HG03103 (cell line): ENCODE data around the gene PKN1.
A peak's percentile ranks its signal among the peaks of the same experiment; 100 is the strongest.

ENCODE experiments used
- ATAC-seq: cut with Tn5 transposase; IDR thresholded peaks from one replicate; pipeline ENCODE4 v1.9.1; 2021; ENCODE audit warnings: low read depth; ENCODE audit not compliant: unreplicated experiment

PKN1 gene

DNA sequence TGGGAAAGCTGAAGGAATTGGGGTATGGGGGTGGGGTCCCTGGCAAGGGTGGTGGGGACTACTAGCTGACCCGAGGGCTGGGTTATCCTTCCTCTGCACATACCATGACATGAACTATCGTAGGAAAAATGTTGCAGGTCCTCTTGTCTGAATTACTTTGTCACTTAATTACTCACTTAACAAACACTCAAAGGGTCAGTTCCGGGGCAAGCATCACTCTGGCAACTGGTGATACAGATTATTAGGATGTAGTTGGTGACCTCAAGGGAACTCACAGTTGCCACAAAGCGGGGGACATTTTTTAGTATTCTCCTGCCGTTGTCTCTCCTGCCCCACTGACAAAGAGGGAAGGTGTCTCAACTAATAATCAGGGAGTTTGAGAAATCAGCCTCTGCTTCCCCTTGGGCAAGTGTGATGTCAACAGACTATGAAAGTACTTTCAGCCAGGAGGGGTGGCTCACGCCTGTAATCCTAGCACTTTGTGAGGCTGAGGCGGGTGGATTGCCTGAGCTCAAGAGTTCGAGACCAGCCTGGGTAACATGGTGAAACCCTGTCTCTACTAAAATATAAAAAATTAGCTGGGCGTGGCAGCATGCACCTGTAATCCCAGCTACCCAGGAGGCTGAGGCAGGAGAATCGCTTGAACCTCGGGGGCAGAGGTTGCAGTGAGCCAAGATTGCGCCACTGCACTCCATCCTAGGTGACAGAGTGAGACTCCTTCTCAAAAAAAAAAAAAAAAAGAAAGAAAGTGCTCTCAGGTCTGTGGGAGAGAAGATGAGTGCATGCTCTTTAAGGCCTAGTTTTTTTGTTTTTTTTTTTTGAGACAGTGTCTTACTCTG is 74.8 kb downstream of the PKN1 start:
- no peak for ATAC-seq

DNA sequence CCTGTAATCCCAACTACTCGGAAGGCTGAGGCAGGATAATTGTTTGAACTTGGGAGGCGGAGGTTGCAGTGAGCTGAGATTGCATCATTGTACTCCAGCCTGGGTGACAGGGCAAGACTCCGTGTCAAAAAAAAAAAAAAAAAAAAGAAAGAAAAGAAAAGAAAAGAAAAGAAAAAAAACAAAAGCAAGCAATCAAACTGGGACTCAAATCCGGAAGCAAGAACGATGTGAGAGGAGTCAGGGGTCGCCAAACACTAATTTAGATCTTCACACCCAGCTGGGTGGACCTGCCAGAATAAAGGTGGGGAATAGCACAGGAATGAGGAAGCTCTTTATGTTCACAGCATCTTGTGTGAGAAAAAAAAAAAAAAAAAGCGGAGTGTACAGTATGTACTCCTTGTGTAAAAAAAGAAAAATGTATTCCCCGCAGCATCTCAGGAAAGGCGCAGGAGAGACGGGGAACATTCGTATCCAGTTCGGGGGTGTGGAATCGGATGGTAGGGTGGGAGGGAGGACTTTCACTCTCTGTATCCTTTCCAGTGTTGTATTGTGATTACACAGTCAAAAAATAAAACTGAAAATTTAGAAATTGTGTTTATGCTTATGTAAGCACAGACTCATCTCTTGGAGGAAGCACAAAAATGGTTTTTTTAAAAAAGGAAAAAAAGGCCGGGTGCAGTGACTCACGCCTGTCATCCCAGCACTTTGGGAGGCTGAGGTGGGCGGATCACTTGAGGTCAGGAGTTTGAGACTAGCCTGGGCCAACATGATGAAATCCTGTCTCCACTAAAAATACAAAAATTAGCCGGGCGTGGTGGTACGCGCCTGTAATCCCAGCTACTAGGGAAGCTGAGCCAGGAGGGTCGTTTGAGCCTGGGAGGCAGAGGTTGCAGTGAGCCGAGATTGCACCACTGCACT is 77.5 kb downstream of the PKN1 start:
- ATAC-seq: no peak

DNA sequence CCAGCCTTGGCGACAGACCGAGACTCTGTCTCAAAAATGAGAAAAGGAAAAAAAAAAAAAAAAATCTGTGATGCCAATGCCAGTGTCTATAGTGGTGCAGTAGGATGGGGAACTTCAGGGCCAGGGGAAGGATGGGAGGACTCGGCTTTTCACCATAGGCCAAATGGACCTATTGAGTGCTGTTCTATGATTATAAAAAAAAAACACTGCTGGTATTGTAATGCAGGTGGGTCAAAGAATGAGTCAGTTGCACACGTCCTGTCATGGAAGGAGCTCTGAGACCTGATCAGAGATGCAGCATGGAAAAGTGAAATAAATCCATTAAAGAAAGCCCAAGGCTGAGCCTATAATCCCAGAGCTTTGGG is 78.1 kb downstream of the PKN1 start:
- no peak for ATAC-seq

DNA sequence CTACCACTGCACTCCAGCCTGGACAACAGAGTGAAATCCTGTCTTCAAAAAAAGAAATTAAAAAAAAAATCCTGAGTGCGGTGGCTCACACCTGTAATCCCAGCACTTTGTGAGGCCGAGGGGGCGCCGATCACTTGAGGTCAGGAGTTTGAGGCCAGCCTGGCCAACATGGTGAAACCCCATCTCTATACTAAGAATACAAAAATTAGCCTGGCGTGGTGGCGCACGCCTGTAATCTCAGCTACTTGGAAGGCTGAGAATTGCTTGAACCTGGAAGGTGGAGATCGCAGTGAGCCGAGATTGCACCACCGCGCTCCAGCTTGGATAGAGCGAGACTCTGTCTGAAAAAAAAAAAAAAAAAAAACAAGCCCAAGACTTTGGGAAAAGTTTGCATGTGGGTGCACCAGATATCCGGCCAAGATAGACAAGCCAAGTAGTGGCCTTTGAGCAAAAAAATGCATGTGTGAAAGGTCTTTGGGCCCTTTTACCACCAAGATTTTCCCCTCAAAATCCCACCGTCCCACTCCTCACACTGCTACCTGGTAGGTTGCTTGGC is 79.4 kb downstream of the PKN1 start:
- ATAC-seq: no peak

DNA sequence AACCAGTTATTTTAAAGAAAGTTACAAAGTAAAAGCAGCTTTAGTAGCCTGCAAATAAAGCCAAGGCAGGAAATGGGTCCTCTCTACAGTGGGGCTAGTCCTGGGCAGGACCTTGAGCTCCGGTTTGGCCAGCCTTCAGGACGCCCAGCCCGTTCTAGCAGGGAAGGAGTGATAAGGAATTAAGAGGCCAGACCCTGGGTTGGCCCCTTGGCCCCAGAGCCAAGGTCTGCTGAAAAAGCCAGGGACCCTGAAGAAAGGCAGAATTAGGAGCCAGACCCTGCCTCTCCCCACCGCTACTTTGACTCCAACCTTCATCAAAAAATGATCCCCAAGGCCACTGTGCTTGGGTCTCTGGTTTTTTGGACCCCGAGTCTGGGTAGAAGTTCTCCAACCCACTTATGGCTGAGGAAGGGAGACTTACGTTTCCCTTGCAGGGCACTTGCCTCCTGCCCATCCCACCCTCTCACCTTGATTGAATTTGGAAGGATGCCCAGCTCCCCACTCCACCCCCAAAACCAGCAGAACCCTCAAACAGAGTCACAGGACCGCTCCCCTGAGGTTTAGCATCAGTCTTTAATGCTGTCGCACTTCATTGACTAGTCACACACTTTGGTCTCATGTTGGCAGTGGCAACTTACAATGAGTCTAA is 81.2 kb downstream of the PKN1 start:
- ATAC-seq: no peak

DNA sequence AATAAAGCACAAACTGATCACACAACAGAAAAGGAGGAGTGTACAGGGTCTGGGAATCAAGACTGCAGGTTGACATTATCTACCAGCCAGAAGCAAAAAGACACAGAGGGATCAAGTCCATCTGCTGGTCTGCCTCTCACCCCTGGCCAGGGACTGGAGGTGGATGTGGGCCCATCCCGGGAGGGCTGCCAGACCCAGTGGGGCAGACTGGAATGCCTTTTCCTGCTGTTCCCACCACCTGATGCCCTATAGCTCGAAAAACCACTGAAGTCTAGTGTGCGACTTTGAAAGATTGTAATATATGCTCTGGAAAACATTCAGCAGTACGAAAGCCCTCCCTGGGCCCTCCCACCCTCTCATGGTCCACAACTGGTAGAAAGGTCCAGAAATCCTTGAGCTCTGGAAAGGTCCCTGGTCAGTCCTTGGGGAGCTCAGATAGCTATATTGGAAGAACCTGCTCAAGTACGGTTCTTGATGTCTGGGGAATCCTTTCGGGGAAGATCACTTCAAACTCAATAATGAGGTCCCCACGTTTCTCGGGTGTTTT is 82.5 kb downstream of the PKN1 start:
- no peak for ATAC-seq

DNA sequence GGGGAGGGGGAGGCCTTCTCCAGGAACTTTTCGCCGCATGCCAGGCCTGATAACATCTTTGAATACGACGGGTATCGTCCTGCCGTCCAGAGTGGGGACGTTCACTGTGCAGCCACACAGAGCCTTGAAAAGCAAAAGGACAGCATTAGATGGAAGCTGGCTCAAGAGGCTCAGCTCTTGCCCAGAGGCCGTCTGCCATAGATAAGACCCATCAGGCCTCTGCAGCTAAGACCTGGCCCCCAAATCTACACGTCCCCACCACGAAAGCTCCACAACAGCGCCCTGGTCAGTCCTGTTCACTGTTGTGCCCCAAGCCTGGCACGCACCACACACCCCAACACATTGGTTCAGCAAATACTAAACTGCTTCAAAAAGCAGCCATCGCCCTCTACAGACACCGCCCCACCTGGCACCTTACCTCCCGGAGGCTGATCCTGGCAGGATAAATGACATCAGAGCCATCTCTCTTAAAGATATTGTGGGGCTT is 83.0 kb downstream of the PKN1 start:
- no peak for ATAC-seq

DNA sequence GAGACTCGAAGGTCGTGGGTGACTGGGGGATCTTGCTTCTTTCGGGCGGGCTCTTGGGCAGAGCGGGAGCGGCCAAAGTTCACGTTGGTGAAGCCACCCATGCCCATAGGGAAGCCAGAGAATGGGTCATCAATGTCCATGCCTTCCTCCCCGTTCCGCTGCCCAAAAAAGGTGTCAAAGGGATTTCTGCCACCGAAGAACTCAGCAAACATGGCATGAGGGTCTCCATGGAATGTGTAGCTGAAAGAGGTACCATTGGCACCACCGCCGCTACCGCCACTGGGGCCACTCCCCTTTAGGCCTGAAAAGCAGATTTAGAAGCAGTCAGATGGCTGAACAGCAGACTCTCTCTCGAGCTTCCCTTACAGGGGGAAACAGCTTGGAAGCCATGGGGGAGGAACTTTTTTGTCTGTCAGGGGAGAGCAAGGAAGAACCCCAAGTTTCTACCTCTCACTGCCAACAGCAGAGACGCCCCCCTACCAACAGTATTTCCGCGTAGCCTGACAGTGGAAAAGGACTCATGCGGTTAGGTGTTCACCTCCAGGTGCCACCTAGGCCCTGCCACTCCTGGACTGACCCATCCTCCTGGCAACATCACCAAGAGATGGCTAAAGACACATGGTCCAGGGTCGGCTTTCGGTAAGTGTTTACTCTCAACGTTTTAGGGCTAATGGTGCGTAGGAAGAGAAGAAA is 83.8 kb downstream of the PKN1 start:
- ATAC-seq: no peak

DNA sequence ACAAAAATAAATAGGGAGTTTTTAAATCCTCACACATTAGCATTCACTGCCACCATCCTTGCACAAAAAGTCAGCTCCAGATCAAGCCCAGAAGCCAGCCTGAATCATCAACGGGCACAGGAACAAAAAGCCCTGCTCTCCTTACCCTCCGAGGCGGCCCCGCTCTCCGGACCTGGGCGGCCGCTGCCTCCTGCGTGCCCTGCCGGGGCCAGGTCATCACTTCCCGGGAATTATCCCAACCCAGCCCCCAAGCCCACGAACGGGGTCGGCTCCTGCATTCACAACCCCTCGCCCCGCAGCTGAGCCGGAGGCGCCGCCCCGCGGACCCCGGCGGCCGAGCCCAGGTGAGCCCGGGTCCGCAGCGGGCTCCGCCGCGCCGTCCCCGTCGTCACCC is 84.3 kb downstream of the PKN1 start:
- no peak for ATAC-seq

DNA sequence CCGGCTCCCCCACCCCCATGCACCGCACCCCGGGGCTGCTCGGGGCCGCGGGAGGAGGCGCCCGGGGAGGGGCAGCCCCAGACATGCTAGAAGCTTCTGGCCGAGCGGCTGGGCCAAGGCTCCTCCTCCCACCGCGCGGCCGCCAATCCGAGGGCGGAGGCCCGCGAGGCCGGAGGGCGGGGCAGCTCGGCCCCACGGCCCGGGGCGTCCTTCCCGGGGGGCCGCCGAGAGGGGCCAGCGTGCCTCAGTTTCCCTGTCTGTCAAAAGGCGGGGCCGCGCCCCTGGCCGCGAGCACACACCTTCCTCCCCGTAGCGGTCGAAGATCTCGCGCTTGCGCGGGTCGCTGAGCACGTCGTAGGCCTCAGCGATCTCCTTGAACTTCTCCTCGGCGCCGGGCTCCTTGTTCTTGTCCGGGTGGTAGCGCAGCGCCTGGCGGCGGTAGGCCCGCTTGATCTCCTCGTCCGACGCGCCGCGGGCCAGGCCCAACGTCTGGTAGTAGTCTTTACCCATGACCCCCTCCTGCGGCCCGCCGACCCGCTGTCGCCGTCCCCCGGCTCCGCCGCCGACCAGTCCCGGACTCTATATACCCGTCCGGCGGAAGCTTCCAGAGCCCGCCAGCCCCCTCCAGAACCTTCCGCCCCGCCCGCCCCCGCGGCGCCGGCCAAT is 84.9 kb downstream of the PKN1 start, which contains the start of gene DNAJB1:
TSS of gene DNAJB1 (minus strand) at position 558 of the 666 bp plus-strand sequence. CDS start at position 510, 48 bp downstream.
- peak; percentile 41 for ATAC-seq

DNA sequence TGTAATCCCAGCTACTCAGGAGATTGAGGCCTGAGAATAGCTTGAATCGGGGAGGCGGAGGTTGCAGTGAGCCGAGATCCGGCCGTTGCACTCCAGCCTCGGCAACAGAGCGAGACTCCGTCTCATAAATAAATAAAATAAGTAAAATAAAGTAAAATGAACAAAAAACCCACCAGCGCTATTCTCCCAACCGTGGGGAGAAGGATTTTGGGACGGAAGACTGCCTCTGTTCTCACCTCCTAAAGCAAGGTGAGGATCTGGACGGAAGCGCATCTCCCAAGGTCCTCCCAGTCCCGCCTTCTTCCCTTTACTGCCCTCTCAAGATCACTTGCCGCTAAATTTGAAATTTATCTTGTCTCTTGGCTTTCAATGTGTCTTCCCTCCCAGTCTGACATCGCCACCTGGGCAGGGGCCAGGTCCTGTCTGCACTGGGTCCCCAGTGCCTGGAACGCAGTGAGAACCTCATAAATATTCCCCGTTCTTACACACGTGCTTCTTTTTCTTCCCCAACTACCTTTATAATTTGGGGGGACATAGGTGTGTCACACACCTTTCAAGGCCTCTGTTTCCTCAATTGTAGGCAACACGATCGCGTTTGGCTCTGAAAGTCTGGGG is 86.2 kb downstream of the PKN1 start:
- no peak for ATAC-seq

DNA sequence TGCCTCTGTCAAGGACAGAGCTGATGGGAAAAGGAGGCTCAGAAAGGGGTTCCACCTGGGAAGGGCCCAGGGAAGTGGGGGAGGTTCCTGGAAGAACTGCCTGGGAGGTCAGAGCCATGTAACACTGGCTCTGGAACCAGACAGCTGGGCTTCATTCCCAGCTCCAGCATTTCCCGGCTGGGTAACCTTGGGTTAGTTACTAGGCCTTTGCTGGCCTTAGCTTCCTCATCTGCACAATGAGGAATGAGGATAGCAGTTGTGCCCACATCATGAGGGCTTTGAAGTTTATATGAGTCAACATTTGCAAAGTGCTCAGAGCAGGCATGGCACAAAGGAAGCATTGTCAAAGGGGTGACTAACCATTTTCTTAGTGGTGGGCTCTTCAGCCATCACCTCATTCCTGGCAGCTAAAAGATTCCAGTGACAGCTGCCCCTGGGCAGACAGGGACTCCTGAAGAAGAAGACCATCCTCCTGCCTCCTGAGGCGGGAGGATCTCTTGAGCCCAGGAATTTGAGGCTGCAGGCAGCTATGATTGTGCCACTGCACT is 86.8 kb downstream of the PKN1 start:
- no peak for ATAC-seq

DNA sequence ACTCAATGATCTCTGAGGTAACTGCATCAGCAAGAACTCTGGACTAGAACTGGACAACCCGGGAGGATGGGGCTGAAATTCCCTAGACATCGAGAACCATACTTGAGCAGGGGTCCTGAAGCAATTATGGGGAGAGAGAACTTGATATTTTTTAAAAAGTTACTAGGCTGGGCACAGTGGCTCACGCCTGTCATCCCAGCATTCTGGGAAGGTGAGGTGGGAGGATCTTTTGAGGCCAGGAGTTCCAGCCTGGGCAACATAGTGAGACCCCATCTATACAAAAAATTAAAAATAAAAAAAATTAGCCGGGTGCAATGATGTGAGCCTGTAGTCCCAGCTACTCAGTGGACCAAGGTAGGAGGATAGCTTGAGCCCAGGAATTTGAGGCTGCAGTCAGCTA is 87.4 kb downstream of the PKN1 start:
- no peak for ATAC-seq
